ENCODE measurements around the gene SLC15A1. TPM values are rescaled to one million over a fixed set of nuclear protein-coding genes. Genes with fewer than 3 reads are reported as not detected.

SLC15A1 gene
- total RNA-seq, 4 donors from 2014 or later, result 16.1 to 56.3 (median 44.1) TPM; not detected in 1

GRCh38 chr13:98730441-98730840 is 22.0 kb downstream of the SLC15A1 start:
- no peaks in the 10 kb centered on the region for H3K27me3 ChIP-seq
- H3K4me3 ChIP-seq, result no peak overlapping the region
- H3K27ac ChIP-seq, result no peak overlapping the region
- DNase-seq, result no peak
- in situ Hi-C loops (cut with MboI; ENCODE audit: low pct_ligation_motif_present in 1 of 4, low pct_unique_long_range_greater_than_20kb in 1 of 4, low sequenced_read_pairs in 3 of 4) (no loop called here), intact Hi-C loops (cut with DNase I; ENCODE audit: low total_unique reads) (no loop called here)
- H3K4me1 ChIP-seq, result peaks cover 0 to 7% (median 0%) of the 10 kb centered on the region in 4 donors
- H3K36me3 ChIP-seq, result no peaks in the 10 kb centered on the region
- 95% methylated on average over 23 of the region's 23 CpGs; no CpG with 5 or more reads in 1 of the 2 donors for WGBS, 2 donors (ENCODE audit: low coverage in 1 of 2)
- no peaks in the 10 kb centered on the region for H3K9me3 ChIP-seq
- TF ChIP-seq POLR2A (IDR thresholded peaks at IDR 0.05) (no peak), EP300 (IDR thresholded peaks at IDR 0.05; ENCODE audit: low read depth) (no peak), CTCF (IDR thresholded peaks at IDR 0.05) (no peak), POLR2AphosphoS5 (IDR thresholded peaks at IDR 0.05) (no peak)

- in situ Hi-C loops (cut with MboI; ENCODE audit: low pct_ligation_motif_present in 1 of 4, low pct_unique_long_range_greater_than_20kb in 1 of 4, low sequenced_read_pairs in 3 of 4) (no loop called here), intact Hi-C loops (cut with DNase I; ENCODE audit: low total_unique reads) (no loop called here)
- H3K36me3 ChIP-seq, result no peaks in the 10 kb centered on the region
- H3K27me3 ChIP-seq, result no peaks in the 10 kb centered on the region
- H3K4me1 ChIP-seq, result peaks cover 0 to 7% (median 0%) of the 10 kb centered on the region in 4 donors
- H3K4me3 ChIP-seq, result no peak overlapping the region
- DNase-seq, result no peak
- TF ChIP-seq POLR2AphosphoS5 (IDR thresholded peaks at IDR 0.05), result no peak
- H3K27ac ChIP-seq, result no peak overlapping the region
- WGBS, 2 donors (ENCODE audit: low coverage in 1 of 2), result 69% methylated on average over 8 of the region's 8 CpGs; no CpG with 5 or more reads in 1 of the 2 donors
- H3K9me3 ChIP-seq, result no peaks in the 10 kb centered on the region
These were observed 22.8 kb downstream of the SLC15A1 start for GRCh38 chr13:98729658-98730057.

- 50 to 81% methylated on average over 2 to 3 of the region's 3 CpGs for WGBS, 2 donors (ENCODE audit: low coverage in 1 of 2)
These were observed 29.5 kb downstream of the SLC15A1 start for GRCh38 chr13:98722958-98723357.

GRCh38 chr13:98721825-98722510 is 30.5 kb downstream of the SLC15A1 start:
- no peak overlapping the region for H3K27ac ChIP-seq
- no peak for DNase-seq
- intact Hi-C loops (cut with DNase I; ENCODE audit: low total_unique reads) (no loop called here), in situ Hi-C loops (cut with MboI; ENCODE audit: low pct_ligation_motif_present in 1 of 4, low pct_unique_long_range_greater_than_20kb in 1 of 4, low sequenced_read_pairs in 3 of 4) (no loop called here)
- H3K4me3 ChIP-seq, result no peak overlapping the region
- H3K36me3 ChIP-seq, result no peaks in the 10 kb centered on the region
- no peak for TF ChIP-seq POLR2A (IDR thresholded peaks at IDR 0.05)
- no peak for TF ChIP-seq EP300 (IDR thresholded peaks at IDR 0.05; ENCODE audit: low read depth)
- TF ChIP-seq POLR2AphosphoS5 (IDR thresholded peaks at IDR 0.05), result no peak
- TF ChIP-seq CTCF (IDR thresholded peaks at IDR 0.05), result no peak
- 87 to 94% methylated on average over 5 to 11 of the region's 11 CpGs for WGBS, 2 donors (ENCODE audit: low coverage in 1 of 2)
- no peaks in the 10 kb centered on the region for H3K9me3 ChIP-seq
- H3K4me1 ChIP-seq, result no peaks in the 10 kb centered on the region
- H3K27me3 ChIP-seq, result no peaks in the 10 kb centered on the region

More at GRCh38 chr13:98722958-98723357, 29.5 kb downstream of the SLC15A1 start:
- no peak for TF ChIP-seq POLR2A (IDR thresholded peaks at IDR 0.05)
- TF ChIP-seq POLR2AphosphoS5 (IDR thresholded peaks at IDR 0.05), result no peak
- no peak overlapping the region for H3K27ac ChIP-seq
- no peaks in the 10 kb centered on the region for H3K4me1 ChIP-seq
- in situ Hi-C loops (cut with MboI; ENCODE audit: low pct_ligation_motif_present in 1 of 4, low pct_unique_long_range_greater_than_20kb in 1 of 4, low sequenced_read_pairs in 3 of 4), result no loop called here
- H3K36me3 ChIP-seq, result no peaks in the 10 kb centered on the region
- no peak for DNase-seq
- H3K4me3 ChIP-seq, result no peak overlapping the region
- intact Hi-C loops (cut with DNase I; ENCODE audit: low total_unique reads), result no loop called here
- H3K27me3 ChIP-seq, result no peaks in the 10 kb centered on the region
- H3K9me3 ChIP-seq, result no peaks in the 10 kb centered on the region

- in situ Hi-C loops (cut with MboI; ENCODE audit: low pct_ligation_motif_present in 1 of 4, low pct_unique_long_range_greater_than_20kb in 1 of 4, low sequenced_read_pairs in 3 of 4) (no loop called here), intact Hi-C loops (cut with DNase I; ENCODE audit: low total_unique reads) (no loop called here)
- Histone ChIP-seq H3K4me1 (no peaks in the 10 kb centered on the region), H3K4me3 (no peak overlapping the region), H3K27me3 (no peaks in the 10 kb centered on the region), H3K9me3 (no peaks in the 10 kb centered on the region), H3K36me3 (no peaks in the 10 kb centered on the region), H3K27ac (no peak overlapping the region)
- WGBS, 2 donors (ENCODE audit: low coverage in 1 of 2), result 86 to 90% methylated on average over 3 to 7 of the region's 7 CpGs
- TF ChIP-seq POLR2A (IDR thresholded peaks at IDR 0.05), result no peak
- no peak for TF ChIP-seq POLR2AphosphoS5 (IDR thresholded peaks at IDR 0.05)
- TF ChIP-seq CTCF (IDR thresholded peaks at IDR 0.05), result no peak
- TF ChIP-seq EP300 (IDR thresholded peaks at IDR 0.05; ENCODE audit: low read depth), result no peak
- DNase-seq, result no peak
These were observed 32.8 kb downstream of the SLC15A1 start for GRCh38 chr13:98719527-98720250.

Data from transverse colon (tissue), 4 donors.